ENCODE measurements around the gene SP4.

- no peak for TF ChIP-seq REST (IDR thresholded peaks at IDR 0.05; ENCODE audit: insufficient replicate concordance, low read depth)
- no peak for TF ChIP-seq CTCF (IDR thresholded peaks at IDR 0.05; ENCODE audit: insufficient read depth, low read length)
- no peak for TF ChIP-seq POLR2AphosphoS5 (IDR thresholded peaks at IDR 0.05; ENCODE audit: low read depth)
- TF ChIP-seq SPI1 (IDR thresholded peaks at IDR 0.05; ENCODE audit: borderline replicate concordance, low read depth) = no peak
- TF ChIP-seq GABPA (IDR thresholded peaks at IDR 0.05; ENCODE audit: low read depth) = no peak
Observed at GRCh38 chr7:21543528-21544302, 115.8 kb downstream of the SP4 start.

All from HL-60 (cell line).